ENCODE measurements around the gene ELL2.

ELL2 gene

DNA sequence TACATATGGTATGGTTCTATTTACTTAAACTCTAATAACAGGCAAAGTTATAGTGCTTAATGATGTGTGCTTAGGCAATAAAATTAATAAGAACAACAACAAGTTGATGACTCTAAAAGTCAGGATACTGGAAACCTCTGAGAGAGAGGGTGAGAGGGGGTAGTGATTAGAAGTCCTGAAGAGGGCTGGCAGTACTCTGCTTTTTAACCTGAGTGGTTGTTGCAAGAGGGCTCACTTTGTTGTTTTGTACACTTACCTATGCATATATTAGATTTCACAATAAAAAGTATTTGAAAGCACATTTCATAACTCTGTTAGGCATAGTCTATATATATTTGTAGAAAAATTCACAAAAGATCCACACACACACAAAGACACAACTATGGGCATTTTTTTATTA is 21.4 kb upstream of the ELL2 start:
- no peak for DNase-seq (ENCODE audit: low read depth in 2 of 2)

DNA sequence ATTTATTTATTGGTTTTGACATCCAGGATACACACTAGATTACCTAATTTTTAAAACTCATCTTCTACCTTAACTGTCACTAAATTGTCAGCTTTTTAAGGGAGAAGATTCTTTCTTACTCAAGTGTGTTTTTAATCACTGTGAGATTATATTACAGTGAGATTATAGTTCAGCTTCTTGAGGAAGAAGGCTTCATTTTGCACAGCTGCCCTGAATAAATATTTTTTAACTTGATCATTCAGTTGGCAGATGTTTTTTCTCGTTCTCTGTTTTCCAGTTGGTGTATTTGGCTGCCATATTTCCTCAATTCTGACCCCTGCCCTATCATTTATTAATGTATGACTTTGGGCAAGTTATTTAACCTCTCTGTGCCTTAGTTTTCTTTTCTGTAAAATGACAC is 15.0 kb upstream of the ELL2 start:
- no peak for DNase-seq (ENCODE audit: low read depth in 2 of 2)

DNA sequence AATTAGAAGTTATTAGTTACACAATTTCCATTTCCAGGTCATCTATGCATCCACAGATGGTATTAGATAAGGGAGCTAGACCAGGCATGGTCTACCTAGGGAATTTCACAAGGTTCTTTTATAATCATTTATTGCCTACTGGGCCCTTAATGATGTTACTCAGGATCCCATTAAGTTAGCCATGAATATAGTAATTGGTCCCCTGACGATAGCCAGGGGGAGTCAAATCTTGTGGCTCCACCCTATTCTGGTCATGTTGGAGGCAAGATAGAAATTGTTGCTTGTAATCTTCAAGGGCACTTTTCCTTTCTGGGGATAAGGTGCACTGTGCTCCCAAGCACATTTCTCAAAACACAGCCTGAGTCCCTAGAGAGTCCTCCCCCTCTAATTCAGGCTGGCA is 14.1 kb upstream of the ELL2 start:
- no peak for DNase-seq (ENCODE audit: low read depth in 2 of 2)

DNA sequence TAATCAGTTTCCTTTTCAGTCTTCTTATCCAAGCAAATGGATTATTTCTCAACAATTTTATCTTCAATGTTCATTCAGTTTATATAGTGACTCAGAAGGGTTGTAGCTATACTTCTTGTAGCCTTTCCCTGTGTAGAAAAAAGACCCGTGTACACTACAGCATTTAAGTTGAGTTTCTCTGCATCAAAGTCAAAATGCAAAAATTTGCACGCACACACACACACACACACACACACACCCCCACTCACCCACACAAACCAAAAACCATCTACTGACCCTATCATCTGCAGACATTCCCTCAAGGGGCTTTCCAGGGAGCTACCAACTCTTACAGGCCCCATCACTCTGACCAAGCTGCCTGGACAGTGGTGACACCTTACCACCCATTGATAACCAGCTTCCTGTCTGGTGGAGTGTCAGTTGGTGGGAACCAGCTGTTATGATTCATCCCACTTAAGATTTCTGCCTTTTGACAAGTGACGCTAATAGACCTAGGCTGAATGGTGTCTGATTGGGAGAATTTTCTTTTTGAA is 12.2 kb upstream of the ELL2 start:
- peak; percentile 30 to 31 for DNase-seq (ENCODE audit: low read depth in 2 of 2)

DNA sequence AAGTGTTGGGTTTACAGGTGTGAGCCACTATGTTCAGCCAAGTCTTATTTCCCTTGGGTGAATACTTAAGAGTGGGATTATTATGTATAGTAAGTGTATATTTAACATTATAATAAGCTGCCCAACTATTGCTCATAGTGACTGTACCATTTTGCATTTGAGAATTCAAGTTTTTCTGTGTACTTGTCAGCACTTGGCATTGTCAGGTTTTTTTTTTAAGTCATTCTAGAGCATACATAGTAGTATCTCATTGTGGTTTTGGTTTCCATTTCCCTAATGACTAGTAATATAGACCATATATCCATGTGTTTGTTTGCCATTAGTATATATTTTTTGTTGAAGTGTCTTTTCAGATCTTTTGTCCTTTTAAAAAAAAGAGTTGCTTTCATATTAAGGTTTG is 10.5 kb upstream of the ELL2 start:
- DNase-seq (ENCODE audit: low read depth in 2 of 2) = no peak

DNA sequence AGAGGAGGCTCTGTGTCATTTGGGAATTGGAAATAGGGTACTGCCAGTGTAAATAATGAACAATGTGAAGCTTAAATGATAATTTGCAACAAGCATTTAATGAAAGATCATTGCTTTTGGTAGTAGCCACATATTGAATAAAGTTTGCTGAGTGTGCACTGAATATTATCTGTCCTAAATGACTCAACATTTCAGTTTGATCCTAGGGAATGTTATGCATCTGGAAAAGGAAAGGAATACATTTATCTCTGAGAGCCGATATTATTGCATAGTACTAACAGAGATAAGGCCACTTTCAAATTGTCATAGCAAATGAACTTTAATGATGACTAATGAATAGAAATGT is 8.7 kb upstream of the ELL2 start:
- DNase-seq (ENCODE audit: low read depth in 2 of 2) = no peak

DNA sequence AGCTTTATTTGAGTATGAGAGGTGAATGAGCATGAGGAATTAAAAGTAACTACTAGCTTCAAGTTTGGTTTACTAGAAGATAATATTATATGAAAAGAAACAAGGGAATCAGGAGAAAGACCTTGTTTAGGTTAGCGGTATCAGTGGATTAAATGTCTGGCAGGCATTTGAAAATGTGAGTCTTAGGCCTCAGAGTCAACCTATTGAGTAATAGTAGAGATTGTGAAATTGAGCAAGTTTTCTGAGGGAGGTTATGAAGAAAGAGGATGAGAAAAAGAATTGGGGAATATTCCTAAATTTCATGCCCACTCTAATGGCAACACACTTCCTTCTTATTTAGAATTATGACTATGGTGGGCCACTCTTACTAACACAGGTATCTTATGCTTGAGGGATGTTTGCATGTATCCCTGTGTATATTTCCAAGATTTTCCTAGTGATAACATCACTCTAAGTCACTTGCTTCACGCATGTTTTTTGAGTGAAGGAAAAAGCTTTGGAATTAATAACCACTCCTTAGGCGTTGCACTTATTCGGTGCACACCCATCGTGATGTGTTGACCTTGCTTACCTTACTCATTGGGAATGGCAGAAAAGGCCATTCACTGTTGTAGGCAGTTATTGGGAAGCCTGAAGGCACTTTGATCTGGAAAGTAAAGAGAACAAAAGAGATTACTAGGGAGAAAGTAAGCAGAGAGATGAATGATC is 8.2 kb upstream of the ELL2 start:
- no peak for DNase-seq (ENCODE audit: low read depth in 2 of 2)

DNA sequence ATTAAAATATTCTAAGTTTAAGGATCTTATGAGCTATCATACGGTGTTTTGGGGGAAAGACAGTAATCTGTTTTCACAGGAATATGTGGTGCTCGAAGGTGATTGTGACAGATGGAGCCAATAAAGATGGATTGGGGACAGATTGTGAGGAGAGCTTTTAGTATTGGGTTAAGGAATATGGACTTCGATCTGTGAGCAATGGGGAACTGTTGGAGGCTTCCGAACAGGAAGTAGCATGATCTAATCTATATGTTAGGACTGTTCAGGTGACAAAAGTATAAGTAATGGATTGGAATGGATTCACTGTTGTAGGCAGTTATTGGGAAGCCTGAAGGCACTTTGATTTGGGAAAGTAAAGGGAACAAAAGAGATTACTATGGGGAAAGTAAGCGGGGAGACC is 7.4 kb upstream of the ELL2 start:
- DNase-seq (ENCODE audit: low read depth in 2 of 2) = no peak

DNA sequence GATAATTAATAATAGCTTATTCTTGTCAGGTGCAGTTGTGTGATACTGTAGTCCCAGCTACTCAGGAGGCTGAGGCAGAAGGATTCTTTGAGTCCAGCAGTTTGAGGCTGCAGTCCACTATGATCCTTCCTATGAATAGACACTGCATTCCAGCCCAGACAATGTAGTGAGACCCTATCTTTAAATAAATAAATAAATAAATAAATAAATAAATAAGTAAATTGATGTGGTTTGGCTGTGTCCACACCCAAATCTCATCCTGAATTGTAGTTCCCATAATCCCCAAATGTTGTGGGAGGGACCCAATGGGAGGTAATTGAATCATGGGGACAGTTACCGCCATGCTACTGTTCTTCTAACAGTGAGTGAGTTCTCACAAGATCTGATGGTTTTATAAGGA is 5.6 kb upstream of the ELL2 start:
- no peak for DNase-seq (ENCODE audit: low read depth in 2 of 2)

DNA sequence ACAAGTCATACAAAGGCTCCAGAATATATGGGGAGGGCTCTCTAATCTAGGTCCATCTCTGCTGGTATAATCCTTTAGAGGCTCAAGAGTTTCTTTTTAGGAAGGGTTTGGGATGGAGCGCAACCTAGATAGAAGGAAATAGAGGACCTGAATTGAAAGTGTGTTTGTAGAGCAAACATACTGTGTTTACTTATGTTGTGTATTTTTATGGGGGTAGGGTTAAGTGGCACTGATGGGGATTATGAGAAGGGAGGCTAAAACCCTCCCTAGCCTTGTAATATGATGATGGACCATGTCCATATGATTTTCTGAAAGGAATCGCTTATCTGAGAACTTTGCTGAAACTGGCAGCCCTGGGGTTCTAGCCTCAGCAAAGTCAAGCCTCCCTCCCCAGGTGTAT is 4.4 kb upstream of the ELL2 start:
- no peak for DNase-seq (ENCODE audit: low read depth in 2 of 2)

DNA sequence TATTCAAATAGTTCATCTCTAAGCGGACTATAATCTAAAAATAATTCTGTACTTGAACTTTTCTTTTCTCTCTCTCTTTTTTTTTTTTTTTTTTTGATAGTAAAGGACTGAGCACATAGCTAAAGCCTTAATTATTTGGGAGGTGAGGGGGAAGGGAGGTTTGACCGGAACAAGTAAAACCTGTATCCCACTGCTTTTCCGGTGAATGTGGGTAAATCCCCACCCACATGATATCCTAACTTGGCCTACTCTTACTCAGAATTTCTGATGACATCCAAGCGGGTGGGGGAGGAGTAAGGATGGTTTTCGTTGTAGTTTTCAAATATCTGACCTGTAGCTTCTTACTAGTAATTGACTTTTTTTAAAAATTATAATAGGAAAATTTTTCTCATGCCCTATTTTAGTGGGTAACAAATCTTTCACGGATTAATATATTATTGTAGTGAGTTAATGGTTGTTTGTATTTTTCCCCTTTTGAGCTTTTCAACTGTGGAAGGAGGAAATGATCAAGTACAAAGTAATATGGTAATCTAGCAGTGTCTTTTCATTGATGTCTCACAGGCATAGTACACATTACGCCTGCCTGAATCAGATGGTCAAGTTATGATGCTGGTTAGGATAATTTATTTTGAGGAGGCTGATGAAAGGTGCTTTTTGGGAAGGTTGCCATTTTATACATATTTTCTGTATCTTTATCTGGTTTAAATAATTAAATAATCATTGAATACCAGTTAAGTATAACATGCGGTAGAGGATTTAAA is 2.2 kb upstream of the ELL2 start:
- no peak for DNase-seq (ENCODE audit: low read depth in 2 of 2)

DNA sequence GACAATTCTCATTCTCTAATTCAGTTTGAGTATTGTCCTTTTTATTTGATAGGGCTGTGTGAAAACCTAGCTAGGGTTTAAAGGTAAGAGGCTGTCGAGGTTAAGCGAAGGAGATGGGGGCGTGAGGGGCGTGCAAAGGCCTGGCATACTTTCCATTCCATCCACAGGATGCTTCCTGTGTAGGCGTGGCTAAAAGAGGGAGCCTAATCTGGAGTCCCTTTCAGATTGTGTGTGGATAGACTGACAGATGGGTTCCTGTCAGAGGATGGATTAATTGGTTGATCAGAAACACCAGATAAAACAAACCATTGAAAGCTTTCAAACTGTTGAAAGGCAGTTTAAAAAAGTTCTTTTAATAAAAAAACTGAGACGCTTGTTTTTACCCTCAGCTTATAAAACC is 1.1 kb upstream of the ELL2 start:
- no peak for DNase-seq (ENCODE audit: low read depth in 2 of 2)

DNA sequence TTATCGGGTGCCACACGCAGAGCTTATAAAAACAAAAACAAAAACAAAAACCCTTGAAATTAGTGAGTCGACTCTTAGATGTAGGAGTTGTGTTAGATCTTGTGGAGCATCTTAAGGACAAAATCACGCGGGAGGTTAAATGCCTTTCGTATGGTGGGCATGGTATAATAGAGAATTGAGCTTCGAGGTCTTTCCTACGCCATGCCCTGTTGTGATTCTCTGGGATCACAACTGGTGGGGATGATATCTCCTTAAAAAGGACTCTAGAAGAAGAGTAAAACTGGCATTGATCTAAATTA is 773 bp upstream of the ELL2 start:
- no peak for DNase-seq (ENCODE audit: low read depth in 2 of 2)

DNA sequence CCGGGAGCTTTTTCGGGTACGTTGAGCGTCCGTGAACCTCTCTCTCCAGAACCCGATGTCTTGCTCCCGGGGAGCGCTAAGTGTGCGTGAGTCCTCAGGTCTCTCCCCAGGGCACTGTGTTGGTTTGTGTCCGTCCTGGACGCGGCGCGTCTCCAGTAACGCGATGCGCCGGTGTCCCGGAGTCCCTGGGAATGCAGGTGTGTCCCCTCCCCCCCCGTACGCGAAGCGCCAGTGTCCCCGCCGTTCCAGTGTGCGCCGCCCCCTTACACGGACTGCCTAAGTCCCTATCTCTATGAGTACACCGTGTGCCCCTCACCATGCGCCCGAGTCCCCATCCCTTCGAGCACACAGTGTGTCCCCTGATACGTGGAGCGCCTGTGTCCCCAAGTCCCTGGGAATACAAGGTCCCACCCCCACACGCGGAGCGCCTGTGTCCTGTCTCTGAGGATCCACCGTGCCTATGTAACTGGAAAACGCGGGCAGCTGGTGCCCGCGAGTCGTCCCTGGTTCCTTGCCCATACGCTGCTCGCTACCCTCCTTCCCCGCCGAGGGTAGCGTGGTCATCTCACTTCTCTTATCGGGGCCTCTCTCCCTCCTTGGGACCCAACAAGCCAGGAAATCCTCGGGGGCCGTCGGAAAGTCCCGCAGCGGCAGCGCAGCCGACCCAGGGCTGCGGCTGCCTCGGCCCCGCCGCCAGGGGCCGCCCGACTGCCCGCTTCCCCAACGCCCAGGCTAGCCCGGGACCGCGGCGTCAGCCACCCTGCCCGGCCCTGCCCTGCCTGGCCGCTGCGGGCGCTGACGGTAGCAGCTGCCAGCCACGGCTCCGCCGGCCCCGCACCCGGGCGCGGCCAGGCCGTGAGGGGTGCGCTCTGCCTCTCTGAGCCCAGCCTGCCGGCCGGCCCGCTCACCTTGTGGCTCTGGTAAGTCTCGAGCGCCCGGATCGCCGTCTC is 709 bp downstream of the ELL2 start:
- DNase-seq (ENCODE audit: low read depth in 2 of 2) = peak; percentile 24 to 72

DNA sequence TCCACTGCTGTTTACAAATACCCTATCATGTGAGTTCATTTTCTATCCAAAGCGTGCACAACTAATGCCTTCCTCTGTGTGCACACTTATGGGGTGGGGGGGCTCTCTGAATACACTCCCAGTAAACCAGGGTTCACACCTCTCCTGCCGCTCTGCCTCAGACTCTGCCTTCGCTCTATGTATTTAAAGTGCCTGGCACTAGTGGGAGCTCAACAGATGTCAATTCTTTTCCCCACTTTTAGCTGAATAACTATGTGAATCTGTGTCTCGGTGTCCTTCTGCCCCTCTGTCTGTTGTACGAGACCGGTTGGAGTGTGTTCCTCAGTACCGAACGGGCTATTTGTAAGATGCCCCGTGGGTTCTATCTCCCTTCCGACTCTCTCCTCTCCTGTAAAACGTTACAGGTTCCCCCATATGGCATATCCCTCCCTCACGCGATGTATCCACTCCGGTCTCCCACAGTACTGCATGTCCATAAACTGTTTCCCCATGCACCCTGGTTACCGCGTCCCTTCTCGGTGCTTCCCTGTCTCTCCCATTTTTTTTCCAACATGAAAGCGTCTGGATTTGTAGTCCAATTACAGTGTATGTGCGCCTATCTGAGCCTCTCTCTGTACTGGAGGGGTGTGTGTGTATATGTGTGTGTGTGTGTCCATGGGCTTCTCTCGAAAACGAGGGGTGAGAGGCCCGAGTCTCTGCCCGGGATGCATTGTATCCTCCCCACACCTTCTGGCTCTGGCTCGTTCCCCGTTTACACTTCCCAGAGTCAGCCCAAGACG is 1.6 kb downstream of the ELL2 start:
- DNase-seq (ENCODE audit: low read depth in 2 of 2) = no peak

DNA sequence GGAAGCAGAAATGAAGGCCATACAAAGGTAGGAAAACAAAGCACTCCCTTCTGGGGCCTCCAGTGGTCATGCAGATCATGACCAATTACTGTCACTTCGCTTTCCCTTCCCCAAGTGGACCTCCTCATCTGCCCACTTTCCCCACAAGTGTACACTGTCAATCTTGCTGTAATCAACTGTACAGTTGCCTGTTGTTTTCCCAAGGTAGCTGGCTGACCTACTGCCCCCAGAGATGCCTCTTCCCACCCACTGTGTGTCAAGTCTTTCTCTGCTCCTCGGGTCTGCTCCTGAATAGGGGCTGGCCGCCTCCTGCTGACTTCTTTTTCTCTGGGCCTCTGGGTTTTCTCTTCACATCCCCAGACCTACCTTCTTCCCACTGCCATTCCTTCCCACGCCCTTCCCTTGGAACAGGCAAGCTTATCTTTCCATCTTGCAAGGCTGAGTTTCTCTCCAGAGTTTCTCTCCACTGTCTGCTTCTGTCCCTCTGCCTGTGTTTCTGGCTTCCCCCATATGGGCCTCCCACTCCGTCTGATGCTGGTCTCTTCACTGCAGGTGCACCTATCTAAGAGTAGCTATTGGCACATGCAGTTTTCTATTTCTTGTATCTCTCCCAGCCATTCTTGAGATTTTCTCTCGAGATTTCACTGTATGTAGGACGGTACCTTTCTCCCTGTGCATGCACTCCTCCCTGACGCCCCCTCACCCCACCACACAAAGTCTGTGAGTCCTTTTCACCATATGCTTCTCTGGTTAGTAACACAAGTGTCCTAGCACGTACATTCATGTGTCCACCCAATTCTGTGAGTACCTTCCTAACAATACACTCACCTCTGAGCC is 2.4 kb downstream of the ELL2 start:
- no peak for DNase-seq (ENCODE audit: low read depth in 2 of 2)

DNA sequence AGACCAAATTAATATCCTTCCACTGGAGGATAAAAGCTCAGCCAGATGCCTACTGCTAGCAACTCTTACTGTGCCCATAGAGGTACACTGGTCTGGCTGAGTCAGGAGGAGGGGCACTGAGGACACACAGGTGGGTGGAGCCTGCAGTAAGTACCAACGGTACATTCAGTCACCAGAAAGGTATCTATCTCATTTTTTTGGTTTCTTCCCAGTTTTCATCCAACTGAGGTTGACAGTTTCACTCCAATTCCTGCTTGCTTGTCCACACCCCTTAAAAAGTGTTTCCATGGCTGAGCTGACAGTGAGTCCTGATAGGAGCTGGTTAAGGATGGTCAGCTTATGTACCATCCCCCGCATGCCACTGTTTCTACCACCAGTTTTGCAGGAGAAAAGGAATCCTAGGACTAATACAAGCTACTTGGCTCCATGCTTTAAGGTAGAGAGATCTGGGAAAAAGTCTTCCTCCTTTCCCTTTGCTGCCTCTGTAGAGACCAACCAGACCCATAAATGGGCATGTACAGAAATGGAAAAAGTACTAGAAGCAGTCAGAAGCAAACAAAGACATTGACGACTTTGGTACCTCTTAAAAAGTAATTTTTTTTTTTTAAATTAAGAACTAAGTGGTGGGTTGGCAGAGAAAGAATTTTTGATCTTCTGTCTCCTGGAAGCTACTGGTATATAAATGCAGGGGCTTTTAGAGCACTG is 3.2 kb downstream of the ELL2 start:
- no peak for DNase-seq (ENCODE audit: low read depth in 2 of 2)

DNA sequence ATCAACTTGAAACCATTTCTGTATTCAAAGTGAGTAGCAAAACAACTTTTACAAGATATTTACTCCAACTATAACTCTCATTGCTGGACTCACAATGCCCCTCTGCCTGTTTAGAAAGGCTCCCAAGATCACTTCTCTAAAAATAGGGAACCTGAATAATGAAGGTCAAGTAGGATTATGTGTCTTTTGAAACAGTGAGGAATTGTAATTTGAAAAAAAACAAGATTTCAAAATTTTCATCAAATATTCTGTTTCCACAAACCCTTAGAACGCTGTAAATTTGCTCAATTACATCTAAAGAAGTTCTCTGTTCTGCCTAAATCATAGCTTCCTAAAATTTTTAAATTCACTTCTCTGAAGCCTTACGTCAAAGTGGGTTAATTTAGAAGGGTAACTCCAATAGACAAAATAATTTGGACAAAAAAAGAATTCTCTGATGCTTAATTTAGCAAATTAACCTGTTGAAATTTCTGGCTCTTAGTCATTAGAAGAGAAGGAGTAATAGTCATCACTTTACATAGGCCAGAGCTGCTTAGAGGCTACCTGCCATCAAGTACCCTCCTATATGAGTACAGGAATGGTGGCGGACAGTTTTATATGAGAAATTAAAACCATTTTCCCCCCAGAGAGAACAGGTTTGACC is 4.0 kb downstream of the ELL2 start:
- no peak for DNase-seq (ENCODE audit: low read depth in 2 of 2)

DNA sequence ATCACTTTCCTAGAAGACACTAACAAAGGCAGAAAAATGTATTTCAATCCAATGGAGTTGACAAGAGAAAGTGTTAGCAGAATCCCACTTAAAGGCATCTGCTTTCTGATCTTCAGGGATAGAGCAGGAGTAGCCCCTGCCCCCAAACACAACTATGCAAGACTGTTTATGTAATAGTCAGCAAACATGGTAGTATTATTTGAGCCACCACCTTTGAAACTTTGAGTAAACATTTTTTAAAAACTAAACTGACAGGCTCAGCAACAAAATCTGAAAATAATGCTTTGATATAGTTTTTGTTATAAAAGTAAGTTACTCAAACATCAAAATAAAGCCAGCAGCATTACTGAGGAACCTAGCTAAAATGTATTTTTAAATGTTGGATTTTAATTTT is 4.8 kb downstream of the ELL2 start:
- no peak for DNase-seq (ENCODE audit: low read depth in 2 of 2)

All from stimulated activated CD8-positive, alpha-beta memory T cell treated with anti-CD3 and anti-CD28 coated beads, Interleukin-7, amount 100 ng/mL, for 4 hours (primary cell).